HUDEP-2 (cell line): ENCODE data around the gene TANGO2.

Experiments
- DNase-seq, 76 experiments: peaks; one replicate each; lab custom pipeline; 2025; ENCODE audit not compliant: unreplicated experiment in 76 of 76; lab: John Stamatoyannopoulos, UW

Gene TANGO2

DNA sequence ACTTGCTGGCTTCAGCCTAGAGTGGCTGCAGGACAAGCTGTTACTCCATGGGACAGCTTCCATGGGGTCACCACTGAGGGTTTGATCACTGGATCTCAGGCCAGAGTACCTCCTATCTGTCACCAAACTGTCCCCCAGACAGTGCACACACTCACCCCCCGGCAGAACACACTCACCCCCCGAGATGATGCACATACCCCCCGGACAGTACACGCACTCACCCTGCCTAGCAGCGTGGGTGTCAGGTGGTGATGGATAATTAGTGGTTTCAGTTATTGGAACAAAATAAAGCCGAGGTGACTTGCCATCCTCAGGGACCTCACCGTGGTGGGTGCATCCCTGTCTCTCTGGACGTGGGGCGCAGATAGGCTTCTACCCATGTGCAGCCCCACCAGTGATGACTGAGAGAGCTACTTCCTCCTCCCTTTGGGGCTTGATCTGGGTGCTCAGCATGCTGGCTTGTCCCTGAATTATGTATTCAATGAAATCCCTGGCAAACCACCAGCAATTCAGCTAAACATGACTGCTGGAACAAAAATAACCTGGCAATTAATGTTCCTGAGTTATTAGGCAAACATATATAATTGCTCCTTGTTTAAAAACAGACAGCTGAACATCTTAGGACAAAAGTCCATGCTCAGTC is 18.9 kb downstream of the TANGO2 start:
- no peak for DNase-seq

DNA sequence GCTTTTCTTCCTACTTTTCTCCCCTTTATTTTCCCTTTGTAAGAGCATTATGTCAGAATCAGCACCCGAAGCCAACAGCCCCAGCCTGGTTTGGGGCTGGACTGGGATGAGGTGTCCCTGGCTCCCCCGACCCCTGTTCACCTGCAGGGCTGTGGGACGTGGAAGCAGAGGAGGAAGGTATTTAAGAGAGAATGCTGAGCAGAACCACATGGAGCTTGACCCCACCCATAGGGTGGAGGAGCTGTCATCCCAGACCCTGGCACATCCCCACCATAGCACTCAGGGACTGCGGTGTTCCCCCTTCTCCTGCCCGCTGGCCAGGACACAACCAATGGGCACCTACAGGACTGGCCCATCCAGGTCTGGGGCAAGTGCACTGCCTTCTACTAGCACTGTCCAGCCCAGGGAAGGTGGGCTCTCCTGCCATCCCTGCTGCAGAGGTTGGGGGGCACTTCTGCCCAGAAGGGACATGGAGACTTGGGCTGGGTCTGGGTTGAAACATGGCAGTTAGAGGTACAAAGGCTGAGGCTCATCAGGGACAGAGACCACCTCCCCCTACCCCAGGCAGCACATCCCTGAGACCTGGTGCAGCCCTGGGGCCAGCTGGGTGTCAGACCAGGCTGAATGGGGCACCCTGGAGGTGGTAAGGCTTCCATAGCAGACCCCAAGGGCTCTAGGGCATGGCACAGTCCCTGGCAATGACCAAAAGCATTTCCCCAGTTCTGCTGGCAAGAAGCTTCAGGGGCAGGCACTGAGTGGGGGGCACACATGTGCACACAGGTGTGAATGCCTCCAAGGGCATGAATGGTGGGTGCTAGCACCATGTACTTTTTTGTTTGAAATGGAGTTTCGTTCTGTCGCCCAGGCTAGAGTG is 19.7 kb downstream of the TANGO2 start:
- no peak for DNase-seq

DNA sequence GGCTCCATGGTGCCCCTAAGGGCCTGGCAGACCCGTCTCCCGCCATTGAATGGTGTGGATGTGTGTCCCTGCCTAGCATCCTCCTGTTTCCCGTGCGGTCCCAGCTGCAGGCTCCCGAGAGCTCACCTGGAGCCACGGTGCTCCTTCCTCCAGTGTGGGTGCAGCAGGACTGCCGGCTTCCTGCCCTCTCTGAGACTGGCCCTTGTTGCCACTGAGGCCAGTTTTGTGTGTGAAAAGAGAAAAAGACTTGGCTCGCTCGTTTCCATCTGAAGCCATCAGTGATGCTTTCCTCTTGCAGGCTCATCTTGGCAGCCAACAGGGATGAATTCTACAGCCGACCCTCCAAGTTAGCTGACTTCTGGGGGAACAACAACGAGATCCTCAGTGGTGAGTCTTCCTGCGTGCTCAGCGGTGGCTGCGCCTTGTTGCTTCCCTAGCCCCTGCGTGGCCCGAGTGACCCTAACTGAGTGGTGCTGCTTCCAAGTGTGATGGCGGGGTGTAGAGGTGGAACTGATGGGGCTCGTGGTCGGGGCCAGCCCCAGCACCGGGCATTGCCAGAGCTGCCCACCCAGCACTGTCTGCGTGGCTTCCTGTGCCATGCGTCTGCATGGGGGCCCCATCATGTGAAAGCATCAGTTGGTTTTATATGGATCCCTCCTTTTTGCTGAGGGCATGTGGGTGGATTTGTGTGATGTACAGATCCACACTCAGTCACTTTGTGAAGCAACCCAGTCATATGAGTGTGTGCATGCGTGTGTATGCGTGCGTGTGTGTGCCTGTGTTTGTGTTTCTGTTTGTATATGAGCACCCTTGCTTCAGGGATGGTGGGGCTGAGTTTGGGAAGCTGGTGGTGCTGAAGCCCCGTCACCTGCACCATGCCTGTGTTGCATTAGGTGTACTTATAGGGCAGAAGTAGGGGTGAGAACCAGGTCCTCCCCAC is 22.4 kb downstream of the TANGO2 start:
- no peak for DNase-seq

DNA sequence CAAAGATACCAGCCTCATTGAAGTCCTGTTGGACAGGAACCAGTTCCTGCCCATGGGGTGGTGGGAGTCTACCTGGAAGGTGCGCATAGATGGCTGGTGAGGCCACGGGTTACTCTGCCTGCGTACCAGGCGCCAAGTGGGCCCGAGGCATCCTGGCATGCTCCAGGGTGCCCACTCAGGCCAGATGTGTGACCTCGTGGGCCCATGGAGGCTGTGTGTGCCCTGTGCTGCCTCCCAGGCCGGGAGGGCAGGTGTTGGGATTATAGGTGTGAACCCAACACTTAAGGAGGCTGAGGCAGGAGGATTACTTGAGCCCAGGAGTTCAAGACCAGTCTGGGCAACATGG is 23.1 kb downstream of the TANGO2 start:
- DNase-seq = no peak

DNA sequence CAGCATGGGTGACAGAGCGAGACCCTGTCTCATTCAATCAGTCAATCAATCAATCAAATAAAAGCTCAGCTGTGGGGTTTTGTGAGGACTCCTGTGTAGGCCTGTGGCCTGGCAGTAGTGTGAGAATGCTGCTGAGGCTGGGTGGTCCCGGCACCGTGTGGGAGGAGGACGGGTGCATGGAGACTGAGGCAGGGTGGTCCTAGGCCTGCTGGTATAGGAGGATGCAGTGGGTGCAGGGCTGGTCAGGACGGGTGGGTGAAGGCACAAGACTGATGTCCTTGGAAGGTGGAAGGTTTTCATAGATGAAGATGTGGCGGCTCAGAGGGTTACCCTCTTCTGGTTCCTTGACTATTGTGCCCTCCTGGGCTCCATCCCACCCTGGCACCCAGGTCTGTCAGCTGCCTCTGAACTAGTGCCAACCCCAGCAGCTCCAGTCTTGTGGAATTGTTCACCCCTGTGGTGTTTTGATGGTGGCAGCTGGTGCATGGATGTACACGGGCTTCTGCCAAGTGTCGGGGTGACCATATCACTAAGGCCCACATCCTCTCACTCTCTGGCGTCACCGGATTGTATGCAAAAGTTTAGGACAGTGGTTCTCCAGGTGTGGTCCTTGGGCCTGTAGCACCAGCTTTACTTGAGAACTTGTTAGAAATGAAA is 23.7 kb downstream of the TANGO2 start:
- DNase-seq = no peak

DNA sequence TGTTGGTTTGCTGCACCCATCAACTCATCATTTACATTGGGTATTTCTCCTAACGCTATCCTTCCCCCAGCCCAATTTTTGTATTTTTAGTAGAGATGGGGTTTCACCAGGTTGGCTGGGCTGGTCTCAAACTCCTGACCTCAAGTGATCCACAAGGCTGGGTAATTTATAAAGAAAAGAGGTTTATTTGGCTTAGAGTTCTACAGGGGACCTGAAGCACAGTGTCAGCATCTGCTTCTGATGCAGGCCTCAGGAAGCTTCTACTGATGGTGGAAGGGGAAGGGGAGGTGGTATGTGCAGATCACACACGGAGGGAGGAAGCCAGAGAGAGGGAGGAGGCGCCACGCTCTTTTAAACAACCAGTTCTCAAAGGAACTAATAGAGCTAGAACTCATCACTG is 25.8 kb downstream of the TANGO2 start:
- DNase-seq = no peak

DNA sequence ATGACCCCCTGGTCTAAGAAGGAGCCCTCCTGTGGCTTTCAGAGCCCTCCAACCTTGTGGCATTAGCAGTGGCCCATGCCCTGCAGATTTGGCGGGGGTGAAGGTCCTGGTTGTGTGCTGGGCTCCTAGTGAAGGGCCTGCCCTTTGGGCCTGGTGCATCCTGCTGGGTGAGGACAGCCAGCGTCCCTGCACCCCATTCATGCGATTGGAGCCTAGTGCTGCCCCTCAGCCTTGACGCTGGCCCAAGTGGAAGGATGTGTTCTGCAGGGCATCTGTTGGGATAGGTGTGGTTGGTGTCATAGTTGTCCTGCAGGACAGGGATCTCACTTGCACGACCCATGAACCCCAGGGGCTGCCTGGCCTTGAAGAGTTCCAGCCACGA is 31.0 kb downstream of the TANGO2 start:
- no peak for DNase-seq

DNA sequence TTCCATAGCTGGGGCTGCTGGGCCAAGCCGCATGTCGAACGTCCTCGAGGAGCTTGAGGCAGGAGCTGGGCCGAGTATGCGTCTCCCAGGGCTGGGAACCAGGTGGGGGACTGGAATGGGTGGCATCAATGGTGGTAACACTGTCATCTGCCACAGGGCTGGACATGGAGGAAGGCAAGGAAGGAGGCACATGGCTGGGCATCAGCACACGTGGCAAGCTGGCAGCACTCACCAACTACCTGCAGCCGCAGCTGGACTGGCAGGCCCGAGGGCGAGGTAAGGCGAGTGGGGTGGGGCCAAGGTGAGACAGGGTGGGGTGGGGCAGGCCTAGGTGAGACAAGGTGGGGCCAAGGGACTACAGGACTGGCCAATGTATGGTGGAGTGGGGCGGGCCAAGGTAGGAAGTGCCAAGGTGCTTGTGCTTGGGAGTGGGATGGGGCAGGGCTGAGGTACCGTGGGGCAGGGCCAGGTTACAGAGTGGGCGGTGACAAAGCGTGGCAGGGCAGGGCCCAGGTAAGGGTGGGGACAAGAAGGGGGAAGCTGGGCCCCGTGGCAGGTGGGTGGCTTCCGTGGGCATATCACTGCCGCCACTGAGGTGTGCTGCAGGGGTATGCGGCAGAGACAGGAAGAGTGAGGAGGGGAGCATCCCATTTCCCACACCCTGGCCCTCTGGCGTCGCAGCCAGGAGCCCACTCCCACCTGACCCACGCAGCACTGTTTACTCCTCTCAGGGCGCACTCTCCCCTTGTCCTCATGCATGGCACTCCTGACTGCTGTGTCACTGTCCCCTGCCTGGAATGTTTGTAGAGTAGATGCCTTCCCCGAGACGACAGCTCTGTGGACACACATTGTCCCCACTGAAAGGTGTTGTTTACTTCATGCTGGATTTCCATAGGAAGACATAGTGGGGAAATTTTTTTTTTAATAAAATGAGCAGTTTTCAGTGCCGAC is 31.7 kb downstream of the TANGO2 start:
- DNase-seq = no peak

DNA sequence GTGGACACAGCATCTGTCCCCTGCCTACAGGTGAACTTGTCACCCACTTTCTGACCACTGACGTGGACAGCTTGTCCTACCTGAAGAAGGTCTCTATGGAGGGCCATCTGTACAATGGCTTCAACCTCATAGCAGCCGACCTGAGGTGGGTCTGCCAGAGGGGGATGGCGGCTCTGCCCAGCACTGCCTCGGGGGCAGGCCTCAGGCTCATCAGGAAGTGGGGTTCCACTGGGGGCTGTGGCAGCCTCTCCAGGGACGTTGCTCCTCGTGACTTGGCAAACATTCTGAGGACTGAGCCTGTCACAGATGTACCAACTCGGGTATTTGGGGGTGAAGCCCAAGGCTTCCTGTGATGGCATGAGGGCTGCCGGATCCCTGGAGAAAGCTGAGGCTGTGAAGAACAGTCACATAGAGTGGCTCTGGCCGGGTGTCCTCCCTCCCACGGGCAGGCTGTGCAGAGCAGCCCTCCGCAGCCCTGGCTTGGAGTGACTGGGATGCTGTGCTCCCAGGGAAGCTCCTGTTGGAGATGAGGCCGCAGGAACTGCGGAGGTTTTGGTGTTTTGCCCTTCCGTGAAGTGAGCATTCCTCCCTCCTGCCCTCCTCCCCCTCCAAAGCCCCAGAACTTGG is 32.6 kb downstream of the TANGO2 start:
- DNase-seq = no peak

DNA sequence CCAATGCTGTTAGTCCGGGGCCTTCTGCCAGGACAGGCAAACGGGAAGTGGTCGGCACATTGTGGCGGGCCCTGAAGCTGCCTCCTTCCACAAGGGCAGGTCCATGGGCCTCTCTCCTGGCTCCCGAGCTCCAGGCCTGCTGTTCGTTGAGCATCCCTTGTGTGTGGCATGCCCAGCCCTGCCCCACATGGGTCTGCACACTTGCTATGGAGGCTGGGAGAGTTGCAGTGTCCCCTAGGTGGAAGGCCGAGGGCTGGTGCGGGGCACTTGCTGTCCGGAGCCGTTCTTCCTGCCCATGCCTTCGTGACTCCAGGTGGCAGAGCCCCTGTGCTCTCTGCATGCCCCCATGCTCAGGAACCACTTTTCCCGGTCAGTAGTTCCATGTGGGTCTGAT is 33.1 kb downstream of the TANGO2 start:
- no peak for DNase-seq

DNA sequence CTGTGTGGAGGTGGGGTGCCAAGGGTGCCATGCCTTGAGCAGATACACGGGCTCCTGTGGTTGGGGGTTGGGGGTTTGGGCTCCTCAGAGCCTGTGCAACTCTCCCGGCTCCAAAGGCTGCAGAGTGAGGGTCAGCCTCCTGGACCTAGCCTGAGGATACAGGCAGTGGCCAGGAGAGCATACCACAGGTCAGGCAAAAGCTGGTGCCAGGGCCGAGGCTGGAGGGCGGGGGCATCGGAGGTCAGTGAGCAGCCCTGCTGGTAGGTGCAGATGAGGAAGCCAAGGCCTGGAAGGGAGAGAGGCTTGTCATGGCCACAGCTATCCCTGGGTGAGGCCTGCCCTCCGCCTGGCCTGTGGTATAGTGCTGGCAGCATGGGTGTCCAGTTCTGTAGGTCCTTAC is 33.6 kb downstream of the TANGO2 start:
- DNase-seq = no peak

DNA sequence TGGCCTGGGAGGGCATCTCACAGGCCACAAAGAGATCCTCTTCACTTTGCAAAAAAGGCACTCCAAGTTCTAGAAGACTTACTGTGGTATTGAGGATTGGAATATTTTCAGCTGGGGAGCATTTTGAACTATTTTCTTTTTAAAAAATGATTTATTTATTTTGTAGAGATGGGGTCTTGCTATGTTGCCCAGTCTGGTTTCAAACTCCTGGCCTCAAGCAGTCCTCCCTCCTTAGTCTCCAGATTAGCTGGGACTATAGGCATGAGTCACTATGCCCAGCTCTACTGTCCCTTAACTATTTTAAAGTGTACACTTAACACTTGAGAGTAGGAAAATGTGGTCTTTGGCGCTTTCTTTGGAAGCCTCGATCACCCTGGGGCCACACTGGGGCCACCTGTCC is 34.2 kb downstream of the TANGO2 start:
- no peak for DNase-seq

DNA sequence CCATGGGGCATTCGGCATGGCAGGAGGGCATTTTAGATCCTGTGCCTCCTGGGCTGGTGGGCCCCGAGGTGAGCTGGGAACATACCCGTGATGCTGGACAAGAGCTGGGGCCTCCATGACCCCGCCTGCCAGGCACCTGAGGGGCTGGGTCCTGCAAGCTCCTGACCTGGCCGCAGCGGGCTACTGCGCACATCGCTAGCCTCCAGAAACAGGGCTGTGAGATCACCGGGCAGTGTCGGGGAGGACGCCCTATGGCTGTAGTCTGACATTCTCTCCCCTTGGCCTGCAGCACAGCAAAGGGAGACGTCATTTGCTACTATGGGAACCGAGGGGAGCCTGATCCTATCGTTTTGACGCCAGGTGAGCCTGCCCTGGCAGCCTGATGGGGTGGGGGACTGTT is 34.7 kb downstream of the TANGO2 start:
- no peak for DNase-seq

DNA sequence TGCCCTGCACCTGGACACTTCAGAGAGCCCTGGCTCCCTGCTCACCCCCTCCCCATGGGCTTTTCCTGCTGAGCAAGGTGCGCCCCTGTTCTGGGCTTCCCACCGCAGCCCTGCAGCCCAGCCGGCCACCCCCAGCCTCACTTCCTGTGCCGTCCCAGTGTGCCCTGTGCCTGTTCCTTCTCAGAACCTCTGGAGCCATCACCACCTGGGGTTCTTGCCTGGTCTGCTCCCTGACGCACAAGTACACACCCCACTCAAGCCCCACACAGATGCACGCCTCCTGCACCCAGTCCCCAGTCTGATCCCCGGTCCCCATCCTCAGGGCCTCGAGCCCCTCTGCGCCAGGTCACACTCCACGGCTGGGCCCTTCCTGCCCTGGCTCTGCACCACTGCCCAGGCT is 35.3 kb downstream of the TANGO2 start:
- DNase-seq = no peak

DNA sequence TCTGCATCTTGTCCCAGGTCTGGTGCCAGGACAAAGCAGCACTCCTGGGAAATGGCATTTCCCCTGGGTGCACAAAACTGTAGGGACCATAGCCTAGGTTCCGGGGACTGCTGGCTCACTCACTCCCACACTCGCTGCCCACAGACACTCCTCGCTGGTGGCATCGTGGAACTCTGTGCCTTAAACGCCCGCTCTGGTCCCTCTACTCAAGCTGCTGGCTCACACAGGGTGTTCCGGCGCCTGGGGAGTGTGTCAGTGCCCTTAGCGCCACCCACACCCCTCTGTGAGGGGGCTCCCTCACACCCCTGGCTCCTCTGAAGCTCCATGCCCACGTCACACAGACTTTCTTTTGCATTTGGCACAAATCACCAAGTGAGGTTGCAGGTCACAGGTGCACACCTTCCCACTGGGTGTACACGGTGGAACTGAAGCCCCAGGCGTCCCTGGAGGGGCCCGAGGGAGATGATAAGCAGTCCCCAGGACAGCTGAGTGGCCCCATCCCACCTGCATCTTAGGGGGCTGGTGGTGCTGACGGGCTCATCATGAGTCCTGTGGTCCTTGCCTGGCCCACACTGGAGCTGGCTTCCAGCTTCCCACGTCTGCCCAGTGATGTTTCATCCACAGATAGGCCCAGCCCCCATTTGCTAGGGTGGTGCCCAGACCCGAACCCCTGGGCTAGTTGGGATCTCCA is 35.9 kb downstream of the TANGO2 start:
- DNase-seq = no peak

DNA sequence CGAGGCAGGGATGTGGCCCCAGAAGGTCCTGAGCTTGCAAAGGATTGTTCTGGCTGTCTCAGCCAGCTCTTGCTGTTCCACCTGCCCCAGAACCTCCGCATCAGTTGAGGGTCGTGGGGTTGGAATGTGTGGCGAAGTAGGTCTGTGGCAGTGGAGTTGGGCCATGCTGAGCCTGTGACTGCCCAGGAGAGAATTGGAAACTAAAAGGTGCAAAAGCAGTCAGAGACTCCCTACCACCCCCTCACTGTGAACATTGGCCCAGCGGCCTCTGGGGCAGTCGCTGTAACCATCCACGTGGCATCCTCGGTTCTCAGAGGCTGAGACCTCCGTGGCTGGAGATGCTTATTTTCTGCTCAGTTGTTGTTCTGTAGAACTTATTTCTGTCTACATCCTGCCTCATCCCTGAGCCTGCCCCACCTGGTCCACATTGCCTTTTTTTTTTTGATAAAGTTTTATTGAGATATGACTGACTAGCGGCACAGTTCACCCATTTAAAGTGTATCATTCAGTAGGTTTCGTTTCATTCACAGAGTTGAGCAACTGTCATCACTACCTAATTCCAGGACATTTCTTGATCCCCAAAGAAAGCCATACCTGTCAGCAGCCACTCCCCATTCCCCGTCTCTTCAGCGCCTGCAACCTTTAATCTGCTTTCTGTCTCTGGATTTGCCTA is 36.8 kb downstream of the TANGO2 start:
- no peak for DNase-seq

DNA sequence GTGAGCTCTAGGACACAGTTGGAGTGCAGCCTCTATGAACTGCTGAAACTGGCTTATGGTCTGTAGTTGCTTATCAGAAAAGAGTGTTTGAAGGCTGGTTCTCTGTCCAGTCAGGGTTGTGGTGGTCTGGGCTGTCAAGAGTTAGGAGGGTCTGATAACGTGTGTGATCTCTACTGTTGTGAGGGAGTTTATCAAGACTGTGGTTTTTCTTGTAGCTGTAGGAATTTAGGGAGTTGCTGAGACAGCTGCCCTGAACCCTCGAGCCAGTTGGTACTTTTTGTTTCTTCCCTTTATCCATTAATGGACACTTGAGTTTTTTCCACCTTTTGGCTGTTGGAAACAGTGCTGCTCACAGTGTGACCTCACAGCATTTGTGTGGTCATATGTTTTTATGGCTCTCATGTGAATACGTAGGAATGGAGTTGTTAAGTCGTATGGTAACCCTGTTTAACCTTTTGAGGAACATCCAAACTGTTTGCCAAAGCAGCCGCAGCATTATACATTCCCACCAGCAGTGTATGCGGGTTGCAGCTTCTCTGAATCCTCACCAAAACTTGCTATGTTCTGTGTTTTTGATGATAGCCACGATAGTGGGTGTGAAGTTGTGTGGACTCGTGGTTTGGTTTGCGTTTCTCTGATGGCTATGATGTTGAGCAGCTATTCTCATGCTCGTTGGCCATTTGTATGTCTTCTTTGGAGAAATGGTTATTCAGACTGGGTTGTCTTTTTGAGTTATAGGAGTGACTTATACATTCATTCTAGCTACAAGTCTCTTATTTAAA is 38.3 kb downstream of the TANGO2 start:
- peak in 41 of 76 experiments; percentile 7 to 70 (median 37) for DNase-seq
